ENCODE measurements around the gene GINS1.
"Not testable (repeated sequence)": the region's sequence is repeated elsewhere in the genome, so short reads cannot be mapped to it uniquely, and the experiment has no call there.

GINS1 gene

GRCh38 chr20:25389858-25390537 lies 17.5 kb upstream of the GINS1 start:
- DNase-seq (ENCODE audit: low read depth in 2 of 2), result no peak

- DNase-seq (ENCODE audit: low read depth in 2 of 2), result peak; percentile 93 to 96
Observed at GRCh38 chr20:25390538-25391528, 16.6 kb upstream of the GINS1 start, which contains the start of gene ABHD12. ABHD12 (minus strand) TSS chr20:25390835; CDS start chr20:25390703, 132 bp downstream.

- DNase-seq (ENCODE audit: low read depth in 2 of 2), result no peak
Observed at GRCh38 chr20:25394276-25394675, 13.2 kb upstream of the GINS1 start.

- DNase-seq (ENCODE audit: low read depth in 2 of 2), result no peak
Observed at GRCh38 chr20:25394996-25395395, 12.5 kb upstream of the GINS1 start.

GRCh38 chr20:25397096-25397495 lies 10.4 kb upstream of the GINS1 start:
- no peak for DNase-seq (ENCODE audit: low read depth in 2 of 2)

GRCh38 chr20:25397821-25398220 lies 9.7 kb upstream of the GINS1 start:
- no peak for DNase-seq (ENCODE audit: low read depth in 2 of 2)

- no peak for DNase-seq (ENCODE audit: low read depth in 2 of 2)
Observed at GRCh38 chr20:25398376-25399036, 9.0 kb upstream of the GINS1 start.

GRCh38 chr20:25399037-25399430 lies 8.4 kb upstream of the GINS1 start:
- no peak for DNase-seq (ENCODE audit: low read depth in 2 of 2)

GRCh38 chr20:25400291-25400732 lies 7.2 kb upstream of the GINS1 start:
- DNase-seq (ENCODE audit: low read depth in 2 of 2), result not testable (repeated sequence)

- no peak for DNase-seq (ENCODE audit: low read depth in 2 of 2)
Observed at GRCh38 chr20:25402583-25402982, 4.9 kb upstream of the GINS1 start.

- no peak for DNase-seq (ENCODE audit: low read depth in 2 of 2)
Observed at GRCh38 chr20:25408170-25408547, 686 bp downstream of the GINS1 start.

- DNase-seq (ENCODE audit: low read depth in 2 of 2), result no peak
Observed at GRCh38 chr20:25408890-25409289, 1.4 kb downstream of the GINS1 start.

GRCh38 chr20:25418776-25419175 lies 11.3 kb downstream of the GINS1 start:
- no peak for DNase-seq (ENCODE audit: low read depth in 2 of 2)

- DNase-seq (ENCODE audit: low read depth in 2 of 2), result no peak
Observed at GRCh38 chr20:25421102-25421501, 13.6 kb downstream of the GINS1 start.

- DNase-seq (ENCODE audit: low read depth in 2 of 2), result no peak
Observed at GRCh38 chr20:25422032-25422431, 14.6 kb downstream of the GINS1 start.

- DNase-seq (ENCODE audit: low read depth in 2 of 2), result no peak
Observed at GRCh38 chr20:25424536-25424935, 17.1 kb downstream of the GINS1 start.

- no peak for DNase-seq (ENCODE audit: low read depth in 2 of 2)
Observed at GRCh38 chr20:25437153-25437581, 29.7 kb downstream of the GINS1 start.

GRCh38 chr20:25439328-25439727 lies 31.9 kb downstream of the GINS1 start:
- DNase-seq (ENCODE audit: low read depth in 2 of 2), result no peak

GRCh38 chr20:25444556-25444955 lies 37.1 kb downstream of the GINS1 start:
- DNase-seq (ENCODE audit: low read depth in 2 of 2), result no peak

- no peak for DNase-seq (ENCODE audit: low read depth in 2 of 2)
Observed at GRCh38 chr20:25447671-25448070, 40.2 kb downstream of the GINS1 start.

GRCh38 chr20:25452333-25452732 lies 44.9 kb downstream of the GINS1 start:
- DNase-seq (ENCODE audit: low read depth in 2 of 2), result no peak
